Measurements from ENCODE around the gene TMCC1. TPM values are rescaled to one million over a fixed set of nuclear protein-coding genes. Genes with fewer than 3 reads are reported as not detected.
A peak's percentile ranks its signal among the peaks of the same experiment; 100 is the strongest.

TMCC1 gene
- total and polyA plus RNA-seq, 3 donors from 2014 or later = 46.0 to 119 (median 60.4) TPM

DNA sequence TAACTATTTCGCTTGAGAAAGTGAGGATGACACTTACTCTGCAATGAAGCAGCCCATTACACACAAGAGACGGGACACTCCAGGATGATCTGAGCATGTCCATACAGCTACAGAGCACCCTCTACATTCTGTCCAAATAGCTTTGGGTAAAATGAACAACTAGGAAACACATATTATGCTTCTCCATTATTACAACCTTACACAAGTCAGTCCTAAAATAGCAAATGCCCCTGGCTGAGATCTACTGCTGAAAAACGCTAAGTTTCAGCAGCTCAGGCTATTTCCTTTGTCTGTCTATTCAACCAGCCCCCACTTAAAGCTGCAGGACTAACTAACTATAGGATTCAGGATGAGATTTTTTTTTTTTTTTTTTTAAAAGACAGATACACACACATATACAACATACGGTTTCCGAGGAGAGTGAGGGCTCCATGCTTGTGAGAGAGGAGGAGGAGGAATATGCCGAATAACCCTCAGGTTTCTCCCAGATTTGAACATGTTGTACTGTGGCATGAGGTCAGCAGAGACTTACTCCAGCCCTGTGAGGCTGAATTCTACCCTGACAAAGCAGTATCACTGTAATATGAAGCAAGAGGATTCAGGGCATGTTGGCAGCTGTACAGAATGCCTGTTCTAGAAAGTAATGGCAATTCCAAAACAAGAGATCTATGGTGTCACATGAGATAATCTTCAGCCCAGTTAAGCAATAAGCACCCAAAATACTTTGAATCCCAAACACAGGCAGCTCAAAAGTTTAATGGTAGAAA, 169.8 kb downstream of the TMCC1 start:
- H3K4me3 ChIP-seq = no peak overlapping the region
- intact Hi-C loops (cut with DNase I; ENCODE audit: low total_unique reads) = no loop called here
- H3K9me3 ChIP-seq = no peaks in the 10 kb centered on the region
- DNase-seq = peak; percentile 74
- WGBS, 2 donors = 51 to 57% methylated on average over 6 of the region's 6 CpGs
- H3K4me1 ChIP-seq = peaks cover 22% of the 10 kb centered on the region
- no peaks in the 10 kb centered on the region for H3K27me3 ChIP-seq
- no peaks in the 10 kb centered on the region for H3K36me3 ChIP-seq (ENCODE audit: low read depth, missing control alignments)
- TF ChIP-seq POLR2A (IDR thresholded peaks at IDR 0.05) = no peak
- TF ChIP-seq, protein P1, sequence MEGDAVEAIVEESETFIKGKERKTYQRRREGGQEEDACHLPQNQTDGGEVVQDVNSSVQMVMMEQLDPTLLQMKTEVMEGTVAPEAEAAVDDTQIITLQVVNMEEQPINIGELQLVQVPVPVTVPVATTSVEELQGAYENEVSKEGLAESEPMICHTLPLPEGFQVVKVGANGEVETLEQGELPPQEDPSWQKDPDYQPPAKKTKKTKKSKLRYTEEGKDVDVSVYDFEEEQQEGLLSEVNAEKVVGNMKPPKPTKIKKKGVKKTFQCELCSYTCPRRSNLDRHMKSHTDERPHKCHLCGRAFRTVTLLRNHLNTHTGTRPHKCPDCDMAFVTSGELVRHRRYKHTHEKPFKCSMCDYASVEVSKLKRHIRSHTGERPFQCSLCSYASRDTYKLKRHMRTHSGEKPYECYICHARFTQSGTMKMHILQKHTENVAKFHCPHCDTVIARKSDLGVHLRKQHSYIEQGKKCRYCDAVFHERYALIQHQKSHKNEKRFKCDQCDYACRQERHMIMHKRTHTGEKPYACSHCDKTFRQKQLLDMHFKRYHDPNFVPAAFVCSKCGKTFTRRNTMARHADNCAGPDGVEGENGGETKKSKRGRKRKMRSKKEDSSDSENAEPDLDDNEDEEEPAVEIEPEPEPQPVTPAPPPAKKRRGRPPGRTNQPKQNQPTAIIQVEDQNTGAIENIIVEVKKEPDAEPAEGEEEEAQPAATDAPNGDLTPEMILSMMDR (IDR thresholded peaks at IDR 0.05) = no peak
- H3K27ac ChIP-seq = peak overlapping the region in 1 of 2 donors; percentile 57

DNA sequence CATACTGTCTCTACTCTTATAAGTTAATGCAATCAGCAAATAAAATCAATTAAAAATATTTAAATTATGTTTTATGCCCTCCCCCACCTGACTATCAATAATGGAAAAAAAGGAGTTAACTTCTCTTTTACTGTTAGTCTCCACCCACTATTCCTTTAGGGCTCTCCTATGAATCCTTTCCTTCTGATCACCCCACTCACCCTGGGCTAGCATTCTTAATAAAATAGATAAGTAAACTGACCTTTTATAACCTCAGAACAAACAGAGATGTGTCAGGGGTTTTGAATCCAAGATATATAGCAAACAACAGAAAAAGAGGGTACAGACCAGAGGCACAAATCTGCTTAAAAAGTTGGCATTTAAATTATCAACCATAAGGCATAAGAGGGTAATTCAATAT, 171.0 kb downstream of the TMCC1 start:
- no peak overlapping the region for H3K4me3 ChIP-seq
- H3K36me3 ChIP-seq (ENCODE audit: low read depth, missing control alignments) = no peaks in the 10 kb centered on the region
- H3K4me1 ChIP-seq = peaks cover 22% of the 10 kb centered on the region
- no peak for DNase-seq
- no peak for TF ChIP-seq POLR2A (IDR thresholded peaks at IDR 0.05)
- TF ChIP-seq, protein P1 (IDR thresholded peaks at IDR 0.05) = no peak
- intact Hi-C loops (cut with DNase I; ENCODE audit: low total_unique reads) = no loop called here
- H3K9me3 ChIP-seq = no peaks in the 10 kb centered on the region
- no peak overlapping the region for H3K27ac ChIP-seq
- no peaks in the 10 kb centered on the region for H3K27me3 ChIP-seq

DNA sequence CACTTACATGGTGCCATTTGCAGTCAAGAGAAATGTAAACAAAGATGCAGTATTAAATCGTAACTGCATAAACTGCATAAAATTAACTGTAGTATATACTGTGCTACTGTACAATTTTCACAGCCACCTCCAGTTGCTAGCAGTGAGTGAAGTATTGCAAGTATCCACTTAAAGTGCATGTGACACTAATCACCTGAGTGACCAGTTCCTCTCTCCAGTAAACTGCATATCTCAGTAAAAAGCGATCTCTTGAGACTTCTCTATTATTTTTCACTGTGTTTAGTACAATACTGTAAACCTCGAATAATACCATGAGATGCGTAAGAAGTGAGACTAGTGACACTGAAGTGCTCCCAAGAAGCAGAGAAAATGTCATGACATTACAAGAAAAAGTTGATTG, 175.3 kb downstream of the TMCC1 start:
- no peak for TF ChIP-seq POLR2A (IDR thresholded peaks at IDR 0.05)
- no peak for DNase-seq
- no peaks in the 10 kb centered on the region for H3K27me3 ChIP-seq
- no peak overlapping the region for H3K4me3 ChIP-seq
- intact Hi-C loops (cut with DNase I; ENCODE audit: low total_unique reads) = no loop called here
- peaks cover 15% of the 10 kb centered on the region for H3K4me1 ChIP-seq
- WGBS, 2 donors = 68 to 71% methylated on average over 4 of the region's 4 CpGs
- H3K36me3 ChIP-seq (ENCODE audit: low read depth, missing control alignments) = no peaks in the 10 kb centered on the region
- H3K27ac ChIP-seq = no peak overlapping the region
- H3K9me3 ChIP-seq = no peaks in the 10 kb centered on the region

DNA sequence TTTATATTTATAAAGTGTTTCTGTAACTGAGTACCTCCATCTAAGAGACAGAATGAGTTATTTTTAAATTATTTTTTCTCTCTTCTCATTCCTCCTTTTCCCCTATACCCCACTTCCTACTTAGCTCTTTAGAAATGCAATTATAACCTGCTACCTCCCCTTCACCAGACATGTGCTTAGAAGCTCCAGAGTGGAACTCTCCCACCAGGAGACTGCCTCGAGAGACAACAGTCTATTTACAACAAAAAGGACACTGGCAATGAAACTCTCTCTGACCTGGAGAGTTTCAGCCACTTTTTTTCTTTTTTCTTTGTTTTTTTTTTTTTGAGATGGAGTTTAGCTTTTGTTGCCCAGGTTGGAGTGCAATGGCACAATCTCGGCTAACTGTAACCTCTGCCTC, 177.7 kb downstream of the TMCC1 start:
- WGBS, 2 donors = 66 to 80% methylated on average over 1 to 2 of the region's 2 CpGs
- H3K27ac ChIP-seq = no peak overlapping the region
- no peak for TF ChIP-seq POLR2A (IDR thresholded peaks at IDR 0.05)
- TF ChIP-seq, protein P1 (IDR thresholded peaks at IDR 0.05) = no peak
- peaks cover 9% of the 10 kb centered on the region for H3K4me1 ChIP-seq
- intact Hi-C loops (cut with DNase I; ENCODE audit: low total_unique reads) = no loop called here
- H3K27me3 ChIP-seq = no peaks in the 10 kb centered on the region
- no peak overlapping the region for H3K4me3 ChIP-seq
- no peak for DNase-seq
- H3K9me3 ChIP-seq = no peaks in the 10 kb centered on the region
- no peaks in the 10 kb centered on the region for H3K36me3 ChIP-seq (ENCODE audit: low read depth, missing control alignments)

DNA sequence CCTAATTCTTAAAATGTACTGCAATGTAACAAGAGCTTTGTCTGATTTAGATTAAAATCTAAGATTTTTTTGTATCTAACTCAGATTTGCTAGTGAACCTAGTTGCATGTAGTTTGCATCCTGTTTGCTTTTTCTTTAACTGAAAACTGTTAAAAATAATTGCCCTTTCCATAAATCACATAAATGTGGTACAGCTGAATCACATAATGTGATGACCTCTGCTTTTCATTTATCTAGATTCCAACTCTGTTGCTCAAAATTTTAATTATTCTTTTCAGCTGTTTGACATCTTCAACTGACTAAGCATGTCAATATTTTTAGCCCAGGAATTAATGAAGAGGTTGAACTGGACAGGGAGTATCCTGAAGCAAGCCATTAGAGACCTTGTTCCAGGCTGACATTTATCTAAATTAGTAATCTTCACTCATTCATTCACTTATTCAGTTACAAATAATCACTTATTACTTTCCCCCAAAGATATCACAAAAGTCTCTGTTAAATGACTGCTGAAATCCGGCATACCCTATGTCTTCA, 185.1 kb downstream of the TMCC1 start:
- Histone ChIP-seq H3K27me3 (no peaks in the 10 kb centered on the region), H3K27ac (no peak overlapping the region), H3K4me3 (no peak overlapping the region), H3K4me1 (peaks cover 7% of the 10 kb centered on the region), H3K36me3 (ENCODE audit: low read depth, missing control alignments) (no peaks in the 10 kb centered on the region), H3K9me3 (no peaks in the 10 kb centered on the region)
- intact Hi-C loops (cut with DNase I; ENCODE audit: low total_unique reads) = no loop called here
- no peak for DNase-seq
- TF ChIP-seq, protein P1 (IDR thresholded peaks at IDR 0.05) = no peak
- no peak for TF ChIP-seq POLR2A (IDR thresholded peaks at IDR 0.05)
- 82 to 93% methylated on average over 1 of the region's 1 CpG for WGBS, 2 donors
